Retinal pigment epithelial cell (primary cell): Measurements from ENCODE around the gene SPI1.

Experiments
- DNase-seq: peaks from one replicate; pipeline ENCODE4 v3.0.0-alpha.2; 2010; ENCODE audit warnings: low read depth
- H3K4me3 ChIP-seq: 2 replicates; pipeline ENCODE4 v1.5.1; 2011; ENCODE audit warnings: mild to moderate bottlenecking, low read length, control low read depth, moderate library complexity
- CTCF ChIP-seq: conservative IDR thresholded peaks from 2 replicates; pipeline ENCODE4 v1.5.1; 2011; ENCODE audit warnings: low read depth, low read length, control low read depth, inconsistent platforms

Gene SPI1

DNA sequence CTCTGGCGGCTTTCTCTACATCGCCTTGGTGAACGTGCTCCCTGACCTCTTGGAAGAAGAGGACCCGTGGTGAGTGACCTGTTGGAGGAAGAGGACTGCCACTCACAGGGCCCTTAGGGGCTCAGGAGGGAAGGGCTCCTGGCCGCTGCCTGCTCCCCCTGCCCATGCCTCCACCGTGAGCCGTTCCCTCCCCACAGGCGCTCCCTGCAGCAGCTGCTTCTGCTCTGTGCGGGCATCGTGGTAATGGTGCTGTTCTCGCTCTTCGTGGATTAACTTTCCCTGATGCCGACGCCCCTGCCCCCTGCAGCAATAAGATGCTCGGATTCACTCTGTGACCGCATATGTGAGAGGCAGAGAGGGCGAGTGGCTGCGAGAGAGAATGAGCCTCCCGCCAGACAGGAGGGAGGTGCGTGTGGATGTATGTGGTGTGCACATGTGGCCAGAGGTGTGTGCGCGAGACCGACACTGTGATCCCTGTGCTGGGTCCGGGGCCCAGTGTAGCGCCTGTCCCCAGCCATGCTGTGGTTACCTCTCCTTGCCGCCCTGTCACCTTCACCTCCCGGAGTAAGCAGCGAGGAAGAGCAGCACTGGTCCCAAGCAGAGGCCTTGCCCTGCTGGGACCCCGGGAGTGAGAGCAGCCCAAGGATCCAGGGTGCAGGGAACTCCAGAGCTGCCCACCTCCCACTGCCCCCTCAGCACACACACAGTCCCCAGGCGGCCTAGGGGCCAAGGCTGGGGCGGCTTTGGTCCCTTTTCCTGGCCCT, 36.9 kb upstream of the SPI1 start:
- no peak for TF ChIP-seq CTCF
- H3K4me3 ChIP-seq, result no peak overlapping the region
- no peak for DNase-seq

DNA sequence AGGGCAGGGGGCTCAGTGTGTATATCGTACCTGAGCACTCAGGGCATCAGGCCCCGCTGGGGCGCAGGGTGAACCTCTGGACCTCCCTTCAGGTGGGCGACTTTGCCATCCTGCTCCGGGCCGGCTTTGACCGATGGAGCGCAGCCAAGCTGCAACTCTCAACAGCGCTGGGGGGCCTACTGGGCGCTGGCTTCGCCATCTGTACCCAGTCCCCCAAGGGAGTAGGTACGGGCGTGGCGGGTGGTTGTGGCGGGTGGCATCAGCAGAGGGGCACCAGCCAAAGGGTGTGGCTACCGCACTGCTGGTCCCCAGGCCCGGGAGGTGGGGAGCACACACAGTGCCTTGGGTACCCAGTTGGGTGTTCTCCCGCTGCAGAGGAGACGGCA, 36.3 kb upstream of the SPI1 start:
- TF ChIP-seq CTCF, result no peak
- no peak overlapping the region for H3K4me3 ChIP-seq
- DNase-seq, result no peak

DNA sequence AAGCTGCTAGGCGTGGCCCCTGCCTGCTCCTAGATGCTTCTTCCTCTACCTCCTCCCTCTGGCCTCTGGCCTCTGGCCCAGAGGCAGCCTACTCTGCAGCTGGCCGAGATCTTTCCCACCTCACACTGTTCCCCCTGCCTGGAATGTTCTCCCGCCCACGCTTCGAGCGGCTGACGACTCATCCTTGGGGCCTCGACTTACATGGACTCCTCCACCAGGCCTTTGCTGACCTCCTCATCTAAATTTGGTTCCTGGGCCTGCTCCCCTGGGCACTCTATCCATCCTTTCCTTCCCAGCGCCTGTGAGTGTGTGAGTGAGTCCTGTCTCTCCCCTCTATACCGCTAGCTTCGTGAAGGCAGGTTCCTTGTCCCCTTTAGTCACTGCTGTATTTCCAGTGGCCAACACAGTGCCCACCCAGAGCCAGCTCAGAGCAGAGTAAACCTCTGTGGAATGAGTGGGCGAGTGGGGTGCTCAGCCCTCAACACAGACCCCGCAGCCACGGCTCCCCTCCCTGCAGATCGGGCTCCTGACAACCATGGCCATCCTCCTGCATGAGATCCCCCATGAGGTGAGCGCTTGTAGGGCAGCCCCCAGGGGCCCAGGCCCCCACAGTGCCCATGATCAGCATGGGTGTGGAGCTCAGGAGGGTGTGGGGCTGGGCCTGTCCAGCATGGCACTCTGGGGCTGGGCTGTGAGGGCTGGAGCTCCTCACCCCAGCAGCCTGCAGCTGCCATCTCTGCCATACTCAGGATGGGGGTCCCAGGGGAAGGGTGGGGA, 35.7 kb upstream of the SPI1 start:
- no peak overlapping the region for H3K4me3 ChIP-seq
- TF ChIP-seq CTCF, result no peak
- DNase-seq, result no peak

GRCh38 chr11:47413351-47413750, 35.0 kb upstream of the SPI1 start:
- no peak for DNase-seq
- no peak for TF ChIP-seq CTCF
- no peak overlapping the region for H3K4me3 ChIP-seq

DNA sequence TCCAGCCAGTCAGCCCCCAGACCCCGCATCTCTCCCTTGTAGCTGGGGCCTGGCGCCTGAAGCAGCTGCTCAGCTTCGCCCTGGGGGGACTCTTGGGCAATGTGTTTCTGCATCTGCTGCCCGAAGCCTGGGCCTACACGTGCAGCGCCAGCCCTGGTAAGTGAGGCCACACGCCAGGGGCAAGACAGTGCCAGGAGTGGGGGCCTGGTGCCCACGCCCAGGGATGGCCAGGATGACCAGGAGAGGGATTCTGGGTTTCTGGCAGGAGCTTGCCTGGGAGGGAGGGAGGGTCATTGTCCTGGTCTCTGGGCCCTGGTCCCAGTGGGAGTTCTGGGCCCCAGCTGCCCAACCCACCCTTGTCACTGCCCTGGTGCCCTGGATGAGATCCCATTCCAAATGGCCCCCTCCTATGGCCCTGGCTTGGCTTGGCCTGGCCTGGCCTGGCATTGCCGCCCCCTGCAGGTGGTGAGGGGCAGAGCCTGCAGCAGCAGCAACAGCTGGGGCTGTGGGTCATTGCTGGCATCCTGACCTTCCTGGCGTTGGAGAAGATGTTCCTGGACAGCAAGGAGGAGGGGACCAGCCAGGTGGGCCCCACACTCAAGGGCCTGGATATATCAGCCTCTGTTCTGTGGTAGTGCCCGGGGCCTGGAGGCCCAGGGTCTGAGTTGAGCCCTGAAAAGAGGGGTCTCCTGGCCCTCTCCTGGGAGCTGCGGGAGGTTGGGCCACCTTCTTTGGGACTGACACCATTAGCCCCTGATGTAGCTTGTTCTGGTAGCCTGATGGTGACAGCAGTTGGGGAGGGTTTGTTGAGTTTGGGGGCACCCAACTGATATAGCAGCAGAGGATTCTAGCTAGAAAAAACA, 33.8 kb upstream of the SPI1 start:
- no peak for DNase-seq
- TF ChIP-seq CTCF, result peak; percentile 86
- H3K4me3 ChIP-seq, result no peak overlapping the region

DNA sequence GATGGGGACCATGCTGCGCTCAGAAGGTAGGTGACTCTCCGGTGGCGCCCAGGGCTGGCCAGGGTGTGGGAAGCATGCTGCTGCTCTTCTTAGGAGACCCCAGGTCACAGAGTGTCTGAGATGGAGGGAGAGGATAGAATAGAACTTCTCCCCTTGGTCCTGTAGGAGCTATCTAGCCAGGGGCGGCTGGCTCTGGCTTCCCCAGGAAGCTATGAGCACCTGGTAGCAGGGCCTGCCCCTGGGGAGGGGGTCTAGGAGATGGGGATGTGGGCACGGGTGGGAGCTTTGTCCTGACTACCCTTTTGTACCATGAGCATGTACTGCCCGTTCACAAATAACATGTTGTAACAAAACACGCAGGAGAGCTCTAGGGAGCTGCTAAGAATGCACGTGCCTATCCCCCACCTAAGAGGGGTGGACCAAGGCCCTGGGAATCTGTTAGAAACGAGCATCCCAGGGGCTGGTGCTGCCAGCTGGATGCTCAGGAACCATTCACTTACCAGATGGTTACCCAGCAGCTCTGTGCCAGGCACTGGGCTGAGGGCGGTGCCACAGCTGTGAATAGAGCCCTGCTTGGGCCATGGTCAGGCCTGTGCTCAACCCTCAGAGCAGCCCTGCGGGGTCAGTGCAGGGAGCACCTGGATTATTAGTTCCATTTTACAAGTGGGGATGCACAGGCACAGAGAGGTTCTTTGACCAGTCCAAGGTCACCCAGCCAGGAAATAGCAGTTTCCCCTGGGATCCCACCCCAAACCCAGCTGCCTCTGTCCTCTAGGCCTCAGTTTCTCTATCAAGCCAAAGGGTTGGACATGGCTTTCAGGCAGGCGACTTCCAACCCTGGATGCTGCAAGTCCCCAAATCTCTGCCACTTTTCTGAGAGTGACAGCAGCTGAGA, 32.3 kb upstream of the SPI1 start:
- no peak overlapping the region for H3K4me3 ChIP-seq
- TF ChIP-seq CTCF, result no peak
- no peak for DNase-seq
